HG03378 (cell line): ENCODE results near the gene TAF4.

Experiments
- ATAC-seq: cut with Tn5 transposase; IDR thresholded peaks from one replicate; pipeline ENCODE4 v1.9.1; 2021; ENCODE audit warnings: mild to moderate bottlenecking, moderate library complexity; ENCODE audit not compliant: unreplicated experiment

The TAF4 gene

GRCh38 chr20:62044631-62045030 is 21.1 kb downstream of the TAF4 start:
- no peak for ATAC-seq

- ATAC-seq = no peak
These were observed 22.4 kb downstream of the TAF4 start for GRCh38 chr20:62043131-62043914.

GRCh38 chr20:62042025-62042820 is 23.5 kb downstream of the TAF4 start:
- no peak for ATAC-seq

- no peak for ATAC-seq
These were observed 24.7 kb downstream of the TAF4 start for GRCh38 chr20:62040933-62041332.

- no peak for ATAC-seq
These were observed 25.2 kb downstream of the TAF4 start for GRCh38 chr20:62040381-62040922.

- ATAC-seq = no peak
These were observed 25.9 kb downstream of the TAF4 start for GRCh38 chr20:62039738-62040137.

- no peak for ATAC-seq
These were observed 32.9 kb downstream of the TAF4 start for GRCh38 chr20:62032609-62033368.

GRCh38 chr20:62031462-62032092 is 34.1 kb downstream of the TAF4 start:
- peak; percentile 16 for ATAC-seq

GRCh38 chr20:62030834-62031434 is 34.7 kb downstream of the TAF4 start:
- peak; percentile 53 for ATAC-seq

GRCh38 chr20:62030357-62030756 is 35.3 kb downstream of the TAF4 start:
- no peak for ATAC-seq

- no peak for ATAC-seq
These were observed 35.7 kb downstream of the TAF4 start for GRCh38 chr20:62029949-62030348.

- ATAC-seq = no peak
These were observed 36.4 kb downstream of the TAF4 start for GRCh38 chr20:62029296-62029695.

- no peak for ATAC-seq
These were observed 37.3 kb downstream of the TAF4 start for GRCh38 chr20:62028384-62028783.

- no peak for ATAC-seq
These were observed 37.9 kb downstream of the TAF4 start for GRCh38 chr20:62027698-62028321.

GRCh38 chr20:62027116-62027515 is 38.6 kb downstream of the TAF4 start:
- ATAC-seq = no peak

GRCh38 chr20:62026564-62026856 is 39.2 kb downstream of the TAF4 start:
- ATAC-seq = no peak

- no peak for ATAC-seq
These were observed 39.7 kb downstream of the TAF4 start for GRCh38 chr20:62025832-62026563.

- ATAC-seq = no peak
These were observed 40.3 kb downstream of the TAF4 start for GRCh38 chr20:62025394-62025793.

GRCh38 chr20:62023935-62024334 is 41.7 kb downstream of the TAF4 start:
- no peak for ATAC-seq
